SK-N-SH (cell line): ENCODE measurements around the gene UBR3. TPM values are rescaled to one million over a fixed set of nuclear protein-coding genes. Genes with fewer than 3 reads are reported as not detected.

Experiments used
- CTCF ChIA-PET: fragments of 300-600, 350-600 bp; formaldehyde crosslinking; extraction: SDS; loops from one replicate; lab custom pipeline; 2021; lab: Yijun Ruan, JAX
- POLR2A ChIA-PET: fragments of 350-600 bp; sonication (Branson Sonifier 250); formaldehyde crosslinking; extraction: SDS; loops from one replicate; lab custom pipeline; 2020; ENCODE audit warnings: antibody characterized with exemption, inconsistent platforms; lab: Yijun Ruan, JAX
- DNase-seq: peaks from one replicate; pipeline ENCODE4 v3.0.0; 2012
- H2AFZ ChIP-seq: fragments of 200-600 bp; sonication (generic); 2 replicates; pipeline ENCODE4 v1.8.1; 2016; ENCODE audit warnings: antibody characterized with exemption, mild to moderate bottlenecking, low read depth
- H3F3A ChIP-seq: fragments of 200-600 bp; sonication (generic); replicated peaks from 2 replicates; pipeline ENCODE3; 2016; ENCODE audit warnings: antibody characterized with exemption, mild to moderate bottlenecking; ENCODE audit not compliant: insufficient read depth
- H3K27ac ChIP-seq, 2 experiments: fragments of 200-500 bp in 1 of 2; fragments of 200-600 bp in 1 of 2; sonication (Bioruptor generic) in 1 of 2; sonication (generic), shearing (Covaris generic) in 1 of 2; 2 replicates each; pipeline versions ENCODE4 v1.5.1 to v1.6.1; 2014 to 2016; ENCODE audit warnings: low read depth in 2 of 2, inconsistent platforms in 1 of 2, low read length in 1 of 2, mild to moderate bottlenecking in 1 of 2, mixed read lengths in 1 of 2
- H3K27me3 ChIP-seq: fragments of 200-600 bp; sonication (generic), shearing (Covaris generic); 2 replicates; pipeline ENCODE4 v1.6.1; 2016; ENCODE audit warnings: mixed run types; ENCODE audit not compliant: insufficient read depth
- H3K36me3 ChIP-seq, 2 experiments: fragments of 200-500 bp in 1 of 2; fragments of 200-600 bp in 1 of 2; sonication (Bioruptor generic) in 1 of 2; sonication (generic) in 1 of 2; replicated peaks in 1 of 2; 2 replicates each; pipeline versions ENCODE3 to v1.5.1; 2014 to 2016; ENCODE audit warnings: low read length in 1 of 2, mild to moderate bottlenecking in 1 of 2; ENCODE audit not compliant: insufficient read depth in 2 of 2, control insufficient read depth in 1 of 2
- H3K4me1 ChIP-seq, 2 experiments: fragments of 200-500 bp in 1 of 2; fragments of 200-600 bp in 1 of 2; sonication (Bioruptor generic) in 1 of 2; sonication (generic), shearing (Covaris generic) in 1 of 2; 2 replicates each; pipeline versions ENCODE4 v1.5.1 to v1.6.1; 2014 to 2016; ENCODE audit warnings: low read depth in 1 of 2, low read length in 1 of 2, mixed run types in 1 of 2; ENCODE audit not compliant: insufficient read depth in 2 of 2, control insufficient read depth in 1 of 2
- H3K4me2 ChIP-seq: fragments of 200-600 bp; sonication (generic), shearing (Covaris generic); 2 replicates; pipeline ENCODE4 v1.6.1; 2017; ENCODE audit warnings: mixed run types
- H3K4me3 ChIP-seq, 2 experiments: fragments of 200-500 bp in 1 of 2; fragments of 200-600 bp in 1 of 2; sonication (Bioruptor generic) in 1 of 2; sonication (generic), shearing (Covaris generic) in 1 of 2; 2 replicates each; pipeline versions ENCODE4 v1.5.1 to v1.8.1; 2014 to 2016; ENCODE audit warnings: low read depth in 2 of 2, inconsistent platforms in 1 of 2, low read length in 1 of 2, mild to moderate bottlenecking in 1 of 2, mixed read lengths in 1 of 2, moderate library complexity in 1 of 2
- H3K79me2 ChIP-seq: fragments of 200-600 bp; sonication (generic); 2 replicates; pipeline ENCODE4 v1.8.1; 2017; ENCODE audit warnings: mild to moderate bottlenecking; ENCODE audit not compliant: insufficient read depth
- H3K9ac ChIP-seq: fragments of 200-600 bp; sonication (generic); 2 replicates; pipeline ENCODE4 v1.6.1; 2017; ENCODE audit warnings: mixed run types
- H3K9me2 ChIP-seq: fragments of 200-600 bp; sonication (generic); 2 replicates; pipeline ENCODE4 v1.6.1; 2017; ENCODE audit warnings: mixed run types
- H3K9me3 ChIP-seq: fragments of 200-600 bp; sonication (generic); 2 replicates; pipeline ENCODE4 v1.6.1; 2017; ENCODE audit warnings: mixed run types, mild to moderate bottlenecking, moderate library complexity
- H4K20me1 ChIP-seq: fragments of 200-600 bp; sonication (generic); 2 replicates; pipeline ENCODE4 v1.6.1; 2017; ENCODE audit warnings: mild to moderate bottlenecking, mixed run types; ENCODE audit not compliant: insufficient read depth
- CHD2 ChIP-seq: fragments of 150-350 bp; IDR thresholded peaks from 2 replicates; pipeline ENCODE4 v1.6.1; 2018; ENCODE audit warnings: low read length; ENCODE audit not compliant: partially characterized antibody
- EP300 ChIP-seq, 2 experiments: IDR thresholded peaks; 2 replicates each; pipeline versions ENCODE4 v1.4.0 to v1.6.1; 2012; ENCODE audit warnings: borderline replicate concordance in 1 of 2, low read depth in 1 of 2, low read length in 1 of 2
- FOSL2 ChIP-seq: IDR thresholded peaks from 2 replicates; pipeline ENCODE4 v1.4.0; 2012; ENCODE audit warnings: low read depth, mild to moderate bottlenecking, moderate library complexity, borderline replicate concordance
- FOXJ3 ChIP-seq: sonication (generic); formaldehyde crosslinking; IDR thresholded peaks from 2 replicates; pipeline ENCODE4 v1.5.1; 2020; ENCODE audit warnings: mild to moderate bottlenecking, missing genetic modification reagents
- GATA2 ChIP-seq: sonication (generic); formaldehyde crosslinking; IDR thresholded peaks from 2 replicates; pipeline ENCODE4 v1.5.0; 2020; ENCODE audit warnings: mild to moderate bottlenecking, missing genetic modification reagents
- JUND ChIP-seq: IDR thresholded peaks from 2 replicates; pipeline ENCODE4 v1.4.0; 2012
- PBX3 ChIP-seq: IDR thresholded peaks from 2 replicates; pipeline ENCODE4; 2012
- POLR2AphosphoS5 ChIP-seq: IDR thresholded peaks from 2 replicates; pipeline ENCODE4 v1.6.1; 2012; ENCODE audit warnings: low read depth, low read length
- RFX5 ChIP-seq: IDR thresholded peaks from 2 replicates; pipeline ENCODE4 v1.6.1; 2012; ENCODE audit warnings: mild to moderate bottlenecking, improper control_type of control experiment, low read length
- RXRA ChIP-seq: IDR thresholded peaks from 2 replicates; pipeline ENCODE4 v1.4.0; 2012; ENCODE audit warnings: low read depth, mild to moderate bottlenecking, borderline replicate concordance
- SMC3 ChIP-seq: IDR thresholded peaks from 2 replicates; pipeline ENCODE4 v1.6.1; 2012; ENCODE audit warnings: low read depth, low read length, improper control_type of control experiment
- TCF12 ChIP-seq: IDR thresholded peaks from 2 replicates; pipeline ENCODE4 v1.4.0; 2012
- TEAD4 ChIP-seq: IDR thresholded peaks from 2 replicates; pipeline ENCODE4 v1.4.0; 2012; ENCODE audit warnings: mild to moderate bottlenecking, borderline replicate concordance; ENCODE audit not compliant: insufficient read depth
- USF2 ChIP-seq: fragments of 150-350 bp; IDR thresholded peaks from 2 replicates; pipeline ENCODE4 v1.6.1; 2017; ENCODE audit warnings: antibody characterized with exemption, low read length, low read depth, borderline replicate concordance
- YY1 ChIP-seq: IDR thresholded peaks from 2 replicates; pipeline ENCODE4 v1.4.0; 2012; ENCODE audit warnings: low read depth, mild to moderate bottlenecking
- WGBS: methylation state at CpG from one replicate; pipeline ENCODE4 v1.1.6; 2017; ENCODE audit warnings: low lambda C conversion rate; 5-methylcytosine and 5-hydroxymethylcytosine counted together
- polyA plus RNA-seq, 3 experiments: library from polyadenylated mRNA; depleted of rRNA; stranded (reverse); fragments of >200 nt; gene quantifications; 2 replicates each; pipeline ENCODE4 v1.2.3, GENCODE V29; 2012

The UBR3 gene
- polyA plus RNA-seq, 1 of the 3 experiments (the other 2 are of a cell fraction) = 5.2 TPM

- Histone ChIP-seq H3K4me1 (peaks cover 0 to 3% of the 10 kb centered on the region in 2 experiments; a peak in 2 of 4 replicates), H3K36me3 (peaks cover 13 to 40% of the 10 kb centered on the region in 2 experiments), H3K79me2 (no peaks in the 10 kb centered on the region; the same call in 1 of the 2 replicates), H3F3A (peaks cover 18% of the 10 kb centered on the region), H3K4me2 (no peak overlapping the region), H3K27ac (peak overlapping the region in 1 of 2 experiments; percentile 24; a peak in 2 of 4 replicates), H3K9ac (no peak overlapping the region), H3K9me2 (no peaks in the 10 kb centered on the region), H3K9me3 (no peaks in the 10 kb centered on the region), H3K27me3 (no peaks in the 10 kb centered on the region), H4K20me1 (no peaks in the 10 kb centered on the region), H3K4me3 (no peak overlapping the region), H2AFZ (no peak overlapping the region)
- TF ChIP-seq FOXJ3 (CRISPR knock-in tag) (no peak), RFX5 (no peak), USF2 (no peak), POLR2AphosphoS5 (no peak), SMC3 (no peak), CHD2 (no peak), GATA2 (no peak), JUND (no peak), PBX3 (no peak), FOSL2 (no peak)
- no peak for DNase-seq
- CTCF ChIA-PET = interaction anchor here (0.6 to 0.8 kb wide), 3 partner anchors 10 to 406 kb away, joined by 3 to 4 read pairs (median 4); no protein-coding TSS in a partner anchor
- WGBS = 65% methylated on average over 2 of the region's 2 CpGs
- POLR2A ChIA-PET = no interaction called here
Measured at GRCh38 chr2:169964740-169965139, 137.5 kb downstream of the UBR3 start.

GRCh38 chr2:169965495-169965894 lies 138.2 kb downstream of the UBR3 start:
- no peak for DNase-seq
- Histone ChIP-seq H3K27me3 (no peaks in the 10 kb centered on the region), H3K27ac (peak overlapping the region in 1 of 2 experiments; percentile 24; a peak in 2 of 4 replicates), H3K4me1 (peaks cover 0 to 3% of the 10 kb centered on the region in 2 experiments; a peak in 2 of 4 replicates), H2AFZ (no peak overlapping the region), H3K4me2 (no peak overlapping the region), H4K20me1 (no peaks in the 10 kb centered on the region), H3F3A (peaks cover 18% of the 10 kb centered on the region), H3K9me3 (no peaks in the 10 kb centered on the region), H3K79me2 (no peaks in the 10 kb centered on the region; the same call in 1 of the 2 replicates), H3K36me3 (peaks cover 13 to 38% of the 10 kb centered on the region in 2 experiments), H3K9ac (no peak overlapping the region), H3K4me3 (no peak overlapping the region), H3K9me2 (no peaks in the 10 kb centered on the region)
- TF ChIP-seq JUND (peak; percentile 50), FOSL2 (peak; percentile 64; the same call in 1 of the 2 replicates), EP300 (IDR thresholded peaks at IDR 0.05; ENCODE audit: borderline replicate concordance in 1 of 2, low read depth in 1 of 2, low read length in 1 of 2) (peak in 1 of 2 experiments; percentile 37; a peak in 1 of 4 replicates), TCF12 (peak; percentile 41), YY1 (no peak), RXRA (no peak), TEAD4 (0 out of 2 replicates have a peak, but pooled peaks have one; percentile 28)
- ChIA-PET POLR2A (no interaction called here), CTCF (no interaction called here)
- WGBS = 24% methylated on average over 2 of the region's 2 CpGs
